Inferior parietal cortex (tissue), 1 donor: ENCODE results near the gene BRD3.
"Not testable (repeated sequence)": the region's sequence is repeated elsewhere in the genome, so short reads cannot be mapped to it uniquely, and the experiment has no call there.

ENCODE experiments used
- DNase-seq: peaks from one replicate; pipeline ENCODE4 v3.0.0-alpha.2; 2016; ENCODE audit errors: extremely low spot score

BRD3 gene

GRCh38 chr9:134067904-134068743, at the start of gene BRD3:
Gene BRD3 (minus strand): TSS chr9:134068026. CDS start chr9:134053477, 14,549 bp downstream.
- DNase-seq = peak; percentile 81

DNA sequence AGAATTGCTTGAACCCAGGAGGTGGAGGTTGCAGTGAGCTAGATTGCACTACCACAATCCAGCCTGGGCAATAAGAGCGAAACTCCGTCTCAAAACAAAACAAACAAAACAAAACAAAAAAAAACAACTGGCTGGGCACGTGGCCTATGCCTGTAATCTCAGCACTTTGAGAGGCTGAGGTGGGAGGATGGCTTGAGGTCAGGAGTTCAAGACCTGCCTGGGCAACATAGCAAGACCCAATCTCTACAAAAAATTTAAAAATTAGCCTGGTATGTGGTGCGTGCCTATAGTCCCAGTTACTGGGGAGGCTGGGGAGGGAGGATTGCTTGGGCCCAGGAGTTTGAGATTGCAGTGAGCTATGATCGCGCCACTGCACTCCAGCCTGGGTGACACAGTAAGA, 44.7 kb upstream of the BRD3 start:
- DNase-seq = no peak

- no peak for DNase-seq
Observed at GRCh38 chr9:134111064-134111463, 43.2 kb upstream of the BRD3 start.

DNA sequence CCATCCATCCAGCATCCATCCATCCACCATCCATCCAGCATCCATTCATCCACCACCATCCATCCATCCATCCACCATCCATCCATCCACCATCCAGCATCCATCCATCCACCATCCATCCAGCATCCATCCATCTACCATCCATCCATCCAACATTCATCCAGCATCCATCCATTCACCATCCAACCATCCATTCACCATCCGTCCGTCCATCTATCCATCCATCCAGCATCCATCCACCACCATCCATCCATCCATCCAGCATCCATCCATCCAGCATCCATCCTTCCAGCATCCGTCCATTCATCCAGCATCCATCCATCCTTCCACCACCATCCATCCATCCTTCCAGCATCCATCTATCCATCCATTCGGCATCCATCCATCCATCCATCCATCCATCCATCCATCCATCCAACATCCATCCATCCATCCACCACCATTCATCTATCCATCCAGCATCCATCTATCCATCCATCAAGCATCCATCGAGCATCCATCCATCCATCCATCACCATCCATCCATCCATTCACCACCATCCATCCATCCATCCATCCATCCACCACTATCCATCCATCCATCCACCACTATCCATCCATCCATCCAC, 35.7 kb upstream of the BRD3 start:
- no peak for DNase-seq

DNA sequence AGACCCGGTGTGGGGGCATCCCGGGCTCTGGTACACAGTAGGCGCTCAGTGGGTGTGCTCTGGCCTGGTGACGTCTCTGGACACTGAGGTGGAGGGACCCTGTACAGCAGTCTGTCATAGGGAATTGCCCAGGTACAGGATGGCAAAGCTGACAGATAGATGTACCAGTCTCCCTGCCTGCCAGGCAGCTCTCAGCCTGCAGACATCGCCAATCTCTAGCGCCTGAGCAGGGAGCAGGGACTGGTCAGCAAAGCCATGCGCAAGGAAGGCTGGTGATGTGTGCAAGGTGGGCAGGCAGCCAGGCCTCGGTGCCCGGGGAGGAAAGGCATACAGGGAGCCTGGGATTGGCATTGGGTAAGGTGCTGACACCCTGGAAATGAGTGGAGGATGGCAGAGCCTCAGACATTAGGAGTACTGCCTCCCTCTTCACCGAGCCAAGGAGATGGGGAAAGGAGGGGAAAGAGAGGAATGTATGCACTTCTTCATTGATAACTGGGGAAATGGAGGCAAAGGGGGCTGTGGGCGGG, 33.9 kb upstream of the BRD3 start:
- DNase-seq = no peak

GRCh38 chr9:134101133-134101532, 33.3 kb upstream of the BRD3 start:
- not testable (repeated sequence) for DNase-seq

DNA sequence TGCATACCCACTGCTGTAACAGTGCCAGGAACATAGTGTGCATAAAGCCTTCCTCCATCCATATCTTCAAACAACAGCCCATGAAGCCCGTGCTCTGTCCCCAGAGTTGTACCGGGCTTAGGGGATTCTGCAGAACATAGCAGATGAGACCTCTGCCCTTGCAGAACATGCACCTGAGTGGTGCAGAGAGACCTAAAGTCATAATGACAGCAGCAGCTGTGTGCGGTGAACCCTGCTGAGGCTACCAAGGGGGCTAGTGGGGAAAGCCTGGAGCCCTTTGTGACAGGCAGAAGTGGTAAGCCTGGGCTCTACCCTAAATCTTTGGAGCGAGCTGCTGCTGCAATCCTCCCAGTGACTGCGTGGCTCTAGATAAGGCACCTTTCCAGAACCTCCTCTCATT, 32.2 kb upstream of the BRD3 start:
- DNase-seq = no peak

DNA sequence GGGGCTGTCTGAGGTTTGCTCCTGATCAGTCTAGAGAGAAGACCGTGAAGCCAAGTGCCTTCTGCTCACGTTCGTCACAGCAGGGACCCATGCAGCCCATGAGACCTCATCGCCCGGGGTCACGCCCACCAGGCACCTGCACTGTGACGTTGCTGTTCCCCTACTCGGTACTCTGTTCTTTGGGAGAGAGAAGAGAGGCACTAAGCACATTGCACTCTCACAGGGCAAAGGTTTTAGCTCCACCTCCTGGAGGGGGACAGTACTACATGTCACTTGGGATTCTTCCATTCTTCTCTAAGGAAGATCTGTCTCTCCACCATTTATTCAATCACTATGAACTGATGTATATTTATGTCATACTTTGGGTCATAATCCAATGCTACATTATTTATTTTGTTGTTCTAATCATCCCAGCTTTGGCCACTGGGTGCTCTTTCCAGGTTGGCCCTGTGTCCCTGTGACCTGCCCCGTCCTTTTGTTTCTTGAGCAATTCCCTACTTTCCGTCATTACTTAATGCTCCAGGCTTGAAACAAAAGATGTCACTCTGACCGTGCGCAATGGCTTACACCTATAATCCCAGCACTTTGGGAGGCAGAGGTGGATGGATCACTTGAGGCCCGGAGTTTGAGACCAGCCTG, 31.4 kb upstream of the BRD3 start:
- peak; percentile 6 for DNase-seq

DNA sequence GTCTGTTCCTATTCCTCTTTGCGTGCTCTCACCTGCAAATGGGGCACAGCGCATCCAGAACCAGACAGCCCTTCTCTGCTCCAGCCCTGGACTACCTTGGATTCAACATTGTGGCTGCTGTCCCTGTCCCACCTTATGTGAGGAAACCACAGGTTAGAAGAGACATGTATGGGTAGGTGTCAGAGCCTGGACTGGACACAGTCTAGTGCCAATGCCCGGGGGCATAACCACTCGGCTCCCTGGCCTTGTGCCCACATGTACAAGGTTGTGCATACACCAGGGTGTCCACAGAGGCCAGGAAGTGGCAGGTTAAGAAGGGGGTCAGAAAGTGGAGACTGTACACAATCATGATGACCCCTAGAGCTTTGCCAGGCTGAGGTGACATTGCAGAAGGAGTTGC, 22.1 kb upstream of the BRD3 start:
- no peak for DNase-seq

GRCh38 chr9:134088063-134088725, 20.4 kb upstream of the BRD3 start:
- no peak for DNase-seq

GRCh38 chr9:134085674-134086073, 17.8 kb upstream of the BRD3 start:
- DNase-seq = no peak

GRCh38 chr9:134083451-134083850, 15.6 kb upstream of the BRD3 start:
- DNase-seq = no peak

DNA sequence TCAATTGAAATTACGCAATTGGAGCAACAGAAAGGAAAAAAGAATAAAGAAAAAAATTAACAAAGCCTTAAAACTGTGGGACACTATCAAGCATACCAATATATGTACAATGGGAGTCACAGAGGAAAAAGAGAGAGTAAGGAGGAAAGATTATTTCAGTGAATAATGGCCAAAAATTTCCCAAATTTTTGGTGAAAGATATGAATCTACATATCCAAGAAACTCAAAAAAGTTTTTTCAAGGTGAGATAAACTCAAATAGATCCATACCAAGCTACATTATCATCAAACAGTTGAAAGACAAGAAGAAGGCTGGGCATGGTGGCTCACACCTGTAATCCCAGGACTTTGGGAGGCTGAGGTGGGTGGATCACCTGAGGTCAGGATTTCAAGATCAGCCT, 8.8 kb upstream of the BRD3 start:
- DNase-seq = no peak

GRCh38 chr9:134075689-134076088, 7.9 kb upstream of the BRD3 start:
- not testable (repeated sequence) for DNase-seq

DNA sequence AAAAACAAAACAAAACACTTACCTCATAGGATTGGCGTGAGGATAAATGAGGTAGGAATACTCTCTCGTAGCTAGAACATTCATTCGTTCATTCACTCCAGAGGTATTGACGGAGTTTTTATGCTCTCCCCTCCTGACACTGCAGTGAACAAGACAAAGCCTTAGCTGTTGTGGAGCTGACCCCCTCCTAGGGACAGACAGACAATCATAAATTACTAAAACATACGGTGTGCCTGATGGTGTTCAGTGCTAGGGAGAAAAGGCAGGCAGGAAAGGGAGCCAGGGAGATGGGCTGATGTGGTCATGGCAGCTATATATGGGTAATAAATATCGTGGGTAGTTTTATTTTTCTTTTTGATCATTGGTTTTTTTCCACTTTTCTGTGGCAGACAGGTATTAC, 5.7 kb upstream of the BRD3 start:
- DNase-seq = no peak

DNA sequence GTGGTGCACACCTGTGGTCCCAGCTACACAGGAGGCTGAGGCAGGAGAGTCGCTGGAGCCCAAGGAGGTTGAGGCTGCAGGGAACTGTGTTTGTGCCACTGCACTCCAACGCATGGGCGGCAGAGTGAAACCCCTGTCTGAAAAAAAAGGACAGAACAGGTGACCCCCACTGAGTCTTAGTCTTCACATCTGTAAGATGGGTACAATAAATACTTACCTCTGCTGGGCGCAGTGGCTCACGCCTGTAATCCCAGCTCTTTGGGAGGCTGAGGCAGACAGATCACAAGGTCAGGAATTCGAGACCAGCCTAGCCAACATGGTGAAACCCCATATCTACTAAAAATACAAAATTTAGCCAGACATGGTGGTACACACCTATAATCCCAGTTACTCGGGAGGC, 4.9 kb upstream of the BRD3 start:
- not testable (repeated sequence) for DNase-seq

DNA sequence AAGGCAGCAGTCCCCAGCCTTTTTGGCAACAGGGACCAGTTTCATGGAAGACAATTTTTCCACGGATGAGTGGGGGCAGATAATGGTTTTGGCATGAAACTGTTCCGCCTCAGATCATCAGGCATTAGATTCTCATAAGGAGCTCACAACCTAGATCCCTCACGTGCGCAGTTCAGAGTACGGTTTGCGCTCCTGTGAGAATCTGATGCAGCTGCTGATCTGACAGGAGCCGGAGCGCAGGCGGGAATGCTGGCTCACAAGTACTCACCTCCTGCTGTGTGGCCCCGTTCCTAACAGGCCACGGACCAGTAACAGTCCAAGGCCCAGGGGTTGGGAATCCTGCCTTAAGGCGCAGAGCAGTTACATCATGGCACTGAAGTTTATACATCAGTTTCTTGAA, 3.3 kb upstream of the BRD3 start:
- DNase-seq = no peak

- DNase-seq = no peak
Observed at GRCh38 chr9:134069480-134070399, 1.9 kb upstream of the BRD3 start.

DNA sequence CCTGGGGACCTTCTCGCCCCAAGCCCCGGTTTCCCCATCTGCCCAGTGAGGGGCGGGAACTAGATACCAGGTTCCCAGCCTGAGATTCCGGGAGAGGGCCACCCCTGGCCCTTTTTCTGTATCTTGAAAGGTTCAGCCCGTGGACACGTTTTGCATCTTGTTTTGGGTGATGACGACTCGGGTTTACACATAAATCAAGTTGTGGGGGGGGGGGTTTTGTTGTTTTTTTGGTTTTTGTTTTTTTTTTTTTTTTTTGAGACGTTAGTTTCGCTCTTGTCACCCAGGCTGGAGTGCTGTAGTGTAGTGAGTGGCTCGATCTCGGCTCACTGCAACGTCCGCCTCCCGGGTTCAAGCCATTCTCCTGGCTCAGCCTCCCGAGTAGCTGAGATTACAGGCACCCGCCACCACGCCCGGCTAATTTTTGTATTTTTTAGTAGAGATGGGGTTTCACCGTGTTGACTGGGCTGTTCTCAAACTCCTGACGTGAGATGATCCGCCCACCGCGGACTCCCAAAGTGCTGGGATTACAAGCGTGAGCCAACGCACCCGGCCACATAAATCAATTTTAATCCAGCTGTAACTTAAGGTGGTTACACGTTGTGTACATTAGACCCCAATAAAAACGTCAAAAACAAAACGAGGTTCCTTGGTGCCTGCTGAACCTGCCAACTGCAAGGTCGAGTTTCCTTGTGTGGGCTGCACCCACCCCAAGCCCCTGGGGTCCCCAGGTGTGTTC, 1.1 kb upstream of the BRD3 start:
- DNase-seq = no peak
